Tibial nerve (tissue), 4 donors: ENCODE data around the gene NME8.

Source experiments
- CTCF ChIP-seq, 5 experiments: fragments of 200-600 bp in 3 of 5; fragments of 450-650 bp in 2 of 5; sonication (generic) in 3 of 5; IDR thresholded peaks; one replicate each; pipeline ENCODE4 v1.5.1; 2016 to 2019; ENCODE audit warnings: antibody characterized with exemption in 5 of 5, mild to moderate bottlenecking in 3 of 5, moderate library complexity in 2 of 5
- EP300 ChIP-seq, 2 donors: sonication (generic); formaldehyde crosslinking; IDR thresholded peaks; one replicate each; pipeline ENCODE4 v1.6.1; 2017; ENCODE audit warnings: antibody characterized with exemption in 2 of 2, mild to moderate bottlenecking in 1 of 2
- POLR2A ChIP-seq, 2 donors: fragments of 450-650 bp; IDR thresholded peaks; one replicate each; pipeline ENCODE4 v1.6.1; 2017; ENCODE audit warnings: antibody characterized with exemption in 2 of 2, mild to moderate bottlenecking in 2 of 2, moderate library complexity in 2 of 2

- TF ChIP-seq CTCF (IDR thresholded peaks at IDR 0.05) (no peak), POLR2A (IDR thresholded peaks at IDR 0.05) (no peak), EP300 (IDR thresholded peaks at IDR 0.05) (peak in 1 of 2 donors; percentile 62)
Observed at GRCh38 chr7:37826825-37827224, 21.6 kb upstream of the NME8 start.
